GM23338 (cell line): ENCODE measurements around the gene RNF128.
A peak's percentile ranks its signal among the peaks of the same experiment; 100 is the strongest.

Experiments used
- CTCF ChIP-seq, 2 experiments: fragments of 200-600 bp in 1 of 2; sonication (generic) in 1 of 2; conservative IDR thresholded peaks; 2 replicates each; pipeline versions ENCODE4 v1.5.1 to v1.6.1; 2016 to 2017; ENCODE audit warnings: antibody characterized with exemption in 2 of 2, low read depth in 2 of 2, mild to moderate bottlenecking in 2 of 2, moderate library complexity in 1 of 2
- ETS1 ChIP-seq: IDR thresholded peaks from 2 replicates; pipeline ENCODE4 v1.6.1; 2016; ENCODE audit warnings: antibody characterized with exemption
- EZH2 ChIP-seq: fragments of 200-600 bp; sonication (generic); IDR thresholded peaks from one replicate; pipeline ENCODE4 v1.8.0; 2017; ENCODE audit warnings: antibody characterized with exemption, mild to moderate bottlenecking, low read depth; ENCODE audit not compliant: unreplicated experiment
- POLR2AphosphoS5 ChIP-seq: IDR thresholded peaks from 2 replicates; pipeline ENCODE4 v1.6.1; 2016; ENCODE audit warnings: antibody characterized with exemption, low read depth

GRCh38 chrX:106791495-106791894 is 65.0 kb downstream of the RNF128 start:
- TF ChIP-seq EZH2 (no peak), CTCF (conservative IDR thresholded peaks at IDR 0.05; ENCODE audit: low read depth in 2 of 2) (peak; percentile 35 to 47), POLR2AphosphoS5 (no peak), ETS1 (no peak)
